NCI-H2171 (cell line): ENCODE data around the gene EPB42.
"Not testable (repeated sequence)": the region's sequence is repeated elsewhere in the genome, so short reads cannot be mapped to it uniquely, and the experiment has no call there.

Experiments
- DNase-seq: peaks from one replicate; lab custom pipeline; 2025; lab: John Stamatoyannopoulos, UW

Gene EPB42

DNA sequence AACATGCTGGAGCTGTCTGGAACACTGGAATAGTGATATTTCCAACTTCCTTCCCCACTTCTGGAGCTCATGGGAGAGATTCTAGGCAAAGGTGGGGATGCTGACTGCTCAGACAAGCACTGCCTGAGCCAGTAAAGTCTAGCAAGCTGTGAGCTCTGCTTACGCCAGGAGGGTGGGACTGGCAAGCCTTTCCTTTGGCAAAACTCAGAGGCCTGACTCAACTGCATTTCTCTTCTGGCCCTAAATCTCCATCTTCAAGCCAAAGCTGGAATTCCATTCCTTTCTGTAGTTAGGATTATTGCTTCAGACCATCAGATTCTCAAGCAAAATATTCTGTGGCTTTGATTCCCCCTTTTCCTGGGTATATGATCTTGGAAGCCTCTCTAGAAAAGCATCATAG is 20.3 kb upstream of the EPB42 start:
- DNase-seq = no peak

DNA sequence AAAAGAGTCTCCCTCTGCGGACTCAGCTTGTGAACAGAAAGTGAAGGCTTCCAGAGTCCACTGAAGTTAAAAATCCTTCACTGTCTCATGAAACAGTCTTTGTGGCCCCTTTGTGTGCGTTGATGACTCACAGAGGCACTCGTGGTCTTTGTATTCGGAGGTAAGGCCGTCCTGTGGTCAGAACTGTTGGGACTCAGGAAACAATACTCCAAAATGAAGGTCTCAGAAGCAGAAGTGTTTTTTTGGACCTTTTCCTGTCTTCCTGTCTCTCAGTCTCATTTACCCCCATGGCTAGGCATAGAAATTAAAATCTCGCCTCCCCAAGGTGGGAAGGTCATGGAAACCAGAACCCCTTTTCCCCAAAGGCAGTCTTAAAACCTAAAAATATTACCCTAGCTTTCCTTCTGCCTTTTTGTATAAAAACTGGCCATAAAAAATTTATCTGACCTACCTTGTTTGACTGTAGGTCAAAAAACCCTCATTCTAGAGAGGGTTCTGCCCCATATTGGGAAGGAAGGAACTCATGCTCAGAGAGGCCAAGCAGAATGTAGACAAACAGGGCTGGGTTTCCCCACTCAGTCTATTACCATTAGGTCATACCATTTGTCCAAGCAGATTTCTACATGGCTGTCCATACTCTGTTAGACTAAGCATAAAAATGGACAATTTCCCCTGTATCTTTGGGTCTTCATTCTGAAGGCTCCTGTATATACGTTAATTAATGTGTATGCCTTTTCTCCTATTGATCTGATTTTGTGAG is 19.1 kb upstream of the EPB42 start:
- DNase-seq = no peak

DNA sequence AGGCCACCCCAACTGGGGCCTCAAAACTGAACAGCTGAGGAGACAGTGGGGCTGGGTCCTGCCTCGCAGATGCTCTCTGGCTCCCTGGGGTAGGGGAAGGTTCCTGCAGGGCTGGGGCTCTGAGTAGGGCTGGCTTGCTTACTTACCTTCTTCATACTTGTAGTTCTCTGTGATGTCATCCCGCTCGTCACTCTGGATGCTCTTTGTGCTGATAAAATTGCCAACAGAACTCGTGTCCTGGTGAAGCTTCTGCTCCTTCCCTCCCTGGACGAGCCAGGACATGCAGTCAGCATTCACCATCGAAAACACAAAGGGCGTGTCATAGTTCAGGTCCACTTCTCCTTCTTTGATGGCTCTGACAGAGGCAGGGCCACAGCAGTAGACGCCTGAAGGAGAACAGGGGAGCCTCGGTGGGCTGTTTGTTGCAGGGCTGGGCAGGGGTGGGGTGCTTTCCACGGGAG is 17.9 kb upstream of the EPB42 start:
- DNase-seq = no peak

DNA sequence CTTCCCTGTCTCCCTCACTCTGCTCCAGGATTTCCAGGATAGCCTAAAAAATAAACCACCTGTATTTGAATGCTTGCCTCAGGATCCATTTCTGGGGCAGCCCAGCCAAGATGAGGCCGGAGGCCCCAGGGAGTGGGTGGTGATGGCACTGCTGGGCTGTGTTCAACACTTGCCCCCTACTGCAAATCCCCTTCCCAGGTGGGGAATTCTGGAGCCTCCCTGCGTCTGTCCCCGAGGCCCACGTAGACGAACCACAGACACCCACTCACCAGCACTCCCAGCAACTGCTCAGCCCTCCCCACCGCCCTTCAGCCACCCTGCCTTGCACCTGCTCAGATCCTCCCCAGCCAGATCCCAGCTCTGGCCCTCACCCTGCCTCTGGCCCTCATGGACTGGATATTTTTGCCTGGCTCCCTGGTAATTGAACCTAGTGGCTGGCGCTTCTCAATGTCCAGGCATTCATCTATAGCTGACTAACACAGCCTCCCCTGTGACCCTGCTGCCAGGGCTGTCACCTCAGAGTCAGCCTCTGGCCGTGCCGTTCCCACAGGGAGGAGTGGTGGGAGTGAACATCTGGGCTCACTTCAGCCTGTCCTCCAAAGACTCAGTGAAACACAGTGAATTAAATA is 17.1 kb upstream of the EPB42 start:
- no peak for DNase-seq

DNA sequence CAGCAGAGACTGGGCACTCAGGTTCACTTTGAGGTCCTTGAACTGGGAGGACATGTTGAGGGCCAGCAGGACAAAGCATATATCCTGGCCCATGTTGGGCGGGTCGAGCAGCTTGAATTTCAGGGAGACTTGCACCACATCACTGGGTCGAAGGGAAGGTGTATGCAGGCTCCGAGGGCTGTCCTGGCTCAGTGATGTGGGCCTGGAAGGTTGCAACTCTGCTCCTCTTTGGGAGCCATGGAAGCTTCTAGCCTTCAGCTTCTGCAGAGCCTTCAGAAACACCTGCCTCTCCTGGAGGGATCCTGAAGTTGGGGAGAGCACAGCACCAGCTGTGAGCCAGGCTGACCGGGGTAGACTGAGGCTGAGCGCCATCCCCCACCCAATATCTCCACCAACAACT is 14.7 kb upstream of the EPB42 start:
- DNase-seq = no peak

DNA sequence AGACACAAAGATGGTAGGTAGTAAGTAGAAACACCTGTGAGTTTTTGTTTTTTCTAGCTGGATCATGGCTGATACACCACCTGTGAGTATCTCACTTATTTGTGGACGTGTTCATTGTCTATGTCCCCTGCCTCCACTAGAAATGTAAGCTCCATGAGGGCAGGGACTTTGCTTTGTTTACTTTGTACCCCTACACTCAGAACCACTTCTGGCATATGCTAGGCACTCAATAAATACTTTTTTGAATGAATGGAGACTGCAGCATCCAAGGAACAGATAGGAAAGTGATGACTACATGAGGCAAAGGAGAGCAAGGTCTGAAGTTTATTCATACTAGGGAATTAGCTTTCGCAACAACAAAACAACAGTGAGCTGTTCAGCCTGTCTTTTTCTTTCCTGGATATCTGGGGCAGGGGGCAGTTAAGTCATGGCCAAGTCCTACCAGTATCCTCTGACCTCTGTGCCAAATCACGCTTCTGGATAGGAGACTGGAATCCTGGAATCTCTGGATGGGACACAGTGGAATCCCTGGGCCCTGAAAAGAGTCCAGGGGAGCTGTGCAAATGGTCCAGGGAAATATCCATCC is 11.6 kb upstream of the EPB42 start:
- no peak for DNase-seq

DNA sequence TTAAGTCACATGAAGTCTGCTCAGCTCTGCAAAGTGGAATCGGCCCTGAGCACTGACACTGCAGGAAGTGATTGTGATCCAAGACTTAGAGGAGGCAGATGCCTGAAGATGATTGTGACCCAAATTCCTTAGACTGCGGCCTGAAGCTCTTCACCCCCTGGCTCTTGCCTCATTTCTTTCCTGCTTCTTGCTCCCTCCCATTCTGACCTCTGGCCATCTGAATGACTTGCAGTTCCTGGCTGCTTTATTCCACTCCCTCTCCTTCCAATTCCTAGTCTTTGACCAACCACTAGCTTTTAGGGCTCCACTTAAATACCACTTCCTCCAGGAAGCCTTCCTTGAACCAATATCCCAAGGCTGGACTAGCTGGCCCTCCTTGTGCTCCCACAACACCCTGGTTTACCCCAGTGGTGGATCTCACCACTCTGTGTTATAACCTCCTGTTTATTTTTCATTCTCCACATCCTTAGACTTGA is 9.9 kb upstream of the EPB42 start:
- DNase-seq = no peak

DNA sequence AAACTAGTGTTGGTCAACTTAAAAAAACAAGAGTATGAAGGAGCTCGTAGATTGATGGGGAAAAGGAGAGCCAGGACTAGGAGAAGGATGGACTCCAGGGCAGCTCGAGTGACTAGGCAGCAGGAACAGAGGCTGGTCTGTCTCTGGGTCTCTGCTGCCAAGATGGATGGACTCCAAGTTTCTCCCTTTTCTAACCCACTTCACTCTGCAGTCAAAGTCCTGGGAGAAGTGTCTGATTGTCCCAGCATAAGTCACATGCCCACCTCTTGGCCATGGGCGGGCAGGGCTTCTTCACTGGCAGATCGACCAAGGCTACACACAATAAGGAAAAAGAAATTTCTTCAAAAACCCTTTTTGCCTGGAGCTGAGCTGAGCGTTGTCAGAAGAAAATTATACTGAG is 9.2 kb upstream of the EPB42 start:
- no peak for DNase-seq

DNA sequence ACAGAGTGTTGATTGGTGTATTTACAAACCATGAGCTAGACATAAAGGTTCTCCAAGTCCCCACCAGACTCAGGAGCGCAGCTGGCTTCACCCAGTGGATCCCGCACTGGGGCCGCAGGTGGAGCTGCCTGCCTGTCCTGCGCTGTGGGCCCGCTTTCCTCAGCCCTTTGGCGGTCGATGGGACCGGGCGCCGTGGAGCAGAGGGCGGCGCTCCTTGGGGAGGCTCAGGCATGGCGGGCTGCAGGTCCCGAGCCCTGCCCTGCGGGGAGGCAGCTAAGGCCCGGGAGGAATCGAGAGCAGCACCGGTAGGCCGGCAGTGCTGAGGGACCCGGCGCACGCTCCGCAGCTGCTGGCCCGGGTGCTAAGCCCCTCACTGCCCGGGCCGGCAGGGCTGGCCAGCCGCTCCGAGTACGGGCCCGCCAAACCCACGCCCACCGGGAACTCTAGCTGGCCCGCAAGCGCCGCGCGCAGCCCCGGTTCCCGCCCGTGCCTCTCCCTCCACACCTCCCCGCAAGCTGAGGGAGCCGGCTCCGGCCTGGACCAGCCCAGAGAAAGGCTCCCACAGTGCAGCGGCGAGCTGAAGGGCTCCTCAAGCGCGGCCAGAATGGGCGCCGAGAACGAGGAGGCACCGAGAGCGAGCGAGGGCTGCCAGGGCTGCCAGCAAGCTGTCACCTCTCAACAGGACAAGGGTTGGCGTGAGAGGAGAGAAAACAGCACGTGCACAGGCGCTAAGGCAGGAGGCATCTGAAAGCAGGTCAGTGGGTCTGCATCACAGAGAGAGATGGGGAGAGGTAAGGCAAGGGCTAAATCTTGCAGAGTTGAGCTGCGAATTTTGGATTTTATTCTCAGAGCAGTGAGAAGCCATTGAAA is 5.9 kb upstream of the EPB42 start:
- no peak for DNase-seq

DNA sequence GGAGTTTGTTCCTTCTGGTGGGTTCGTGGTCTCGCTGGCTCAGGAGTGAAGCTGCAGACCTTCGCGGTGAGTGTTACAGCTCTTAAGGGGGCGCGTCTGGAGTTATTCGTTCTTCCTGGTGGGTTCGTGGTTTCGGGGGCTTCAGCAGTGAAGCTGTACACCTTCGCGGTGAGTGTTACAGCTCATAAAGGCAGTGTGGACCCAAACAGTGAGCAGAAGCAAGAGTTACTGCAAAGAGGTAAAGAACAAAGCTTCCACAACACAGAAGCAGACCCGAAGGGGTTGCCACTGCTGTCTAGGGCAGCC is 5.1 kb upstream of the EPB42 start:
- not testable (repeated sequence) for DNase-seq

DNA sequence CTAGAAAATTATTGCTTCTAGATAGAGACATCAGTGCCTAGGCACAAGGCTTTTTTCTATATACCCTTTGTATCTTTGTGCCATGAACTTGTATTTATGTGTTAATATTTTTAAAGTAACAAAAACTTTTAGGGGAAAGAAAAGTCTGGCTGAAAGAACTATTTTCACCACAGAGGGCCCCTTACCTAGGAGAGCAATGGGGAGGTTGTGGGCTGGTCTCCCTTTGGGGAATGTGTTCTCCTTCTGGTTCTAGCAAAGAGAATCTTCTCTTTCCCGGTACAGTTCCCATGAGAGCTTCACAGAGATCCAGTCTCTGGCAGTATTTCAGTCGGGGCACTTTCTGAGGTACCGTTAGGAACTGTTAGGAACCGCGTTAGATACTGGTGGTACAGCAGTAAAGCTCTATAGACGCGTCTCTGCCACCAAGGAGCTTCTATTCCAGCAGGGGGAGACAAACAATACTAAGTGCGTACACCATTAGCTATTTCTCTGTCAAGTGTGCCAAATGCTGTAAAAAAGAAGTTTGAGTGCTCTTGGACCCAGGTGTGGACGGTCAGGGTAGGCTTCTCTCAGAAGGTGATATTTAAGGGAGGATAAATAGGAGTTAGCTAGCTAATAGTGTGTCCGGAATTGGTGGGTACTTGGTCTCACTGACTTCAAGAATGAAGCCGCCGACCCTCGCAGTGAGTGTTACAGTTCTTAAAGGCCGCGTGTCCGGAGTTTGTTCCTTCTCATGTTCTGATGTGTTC is 4.6 kb upstream of the EPB42 start:
- peak; percentile 18 for DNase-seq

DNA sequence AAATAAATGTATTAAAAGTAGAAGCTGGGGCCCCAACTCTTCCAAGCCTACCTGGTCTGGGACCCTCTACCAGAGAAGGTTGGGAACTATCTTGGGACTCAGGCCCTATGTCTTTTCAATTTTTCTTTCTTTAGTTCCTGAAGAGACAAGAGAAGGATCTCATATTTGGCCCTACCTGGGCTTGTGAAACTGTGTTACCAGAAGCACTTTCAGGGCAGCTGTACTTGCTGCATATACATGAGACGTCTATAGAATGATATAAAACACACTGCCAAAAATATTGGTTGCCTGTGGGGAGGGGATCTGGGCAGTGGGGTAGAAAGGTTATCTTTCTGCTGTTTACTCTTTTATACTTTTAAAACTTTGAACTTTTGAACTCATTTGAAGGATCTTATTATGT is 604 bp upstream of the EPB42 start:
- no peak for DNase-seq

DNA sequence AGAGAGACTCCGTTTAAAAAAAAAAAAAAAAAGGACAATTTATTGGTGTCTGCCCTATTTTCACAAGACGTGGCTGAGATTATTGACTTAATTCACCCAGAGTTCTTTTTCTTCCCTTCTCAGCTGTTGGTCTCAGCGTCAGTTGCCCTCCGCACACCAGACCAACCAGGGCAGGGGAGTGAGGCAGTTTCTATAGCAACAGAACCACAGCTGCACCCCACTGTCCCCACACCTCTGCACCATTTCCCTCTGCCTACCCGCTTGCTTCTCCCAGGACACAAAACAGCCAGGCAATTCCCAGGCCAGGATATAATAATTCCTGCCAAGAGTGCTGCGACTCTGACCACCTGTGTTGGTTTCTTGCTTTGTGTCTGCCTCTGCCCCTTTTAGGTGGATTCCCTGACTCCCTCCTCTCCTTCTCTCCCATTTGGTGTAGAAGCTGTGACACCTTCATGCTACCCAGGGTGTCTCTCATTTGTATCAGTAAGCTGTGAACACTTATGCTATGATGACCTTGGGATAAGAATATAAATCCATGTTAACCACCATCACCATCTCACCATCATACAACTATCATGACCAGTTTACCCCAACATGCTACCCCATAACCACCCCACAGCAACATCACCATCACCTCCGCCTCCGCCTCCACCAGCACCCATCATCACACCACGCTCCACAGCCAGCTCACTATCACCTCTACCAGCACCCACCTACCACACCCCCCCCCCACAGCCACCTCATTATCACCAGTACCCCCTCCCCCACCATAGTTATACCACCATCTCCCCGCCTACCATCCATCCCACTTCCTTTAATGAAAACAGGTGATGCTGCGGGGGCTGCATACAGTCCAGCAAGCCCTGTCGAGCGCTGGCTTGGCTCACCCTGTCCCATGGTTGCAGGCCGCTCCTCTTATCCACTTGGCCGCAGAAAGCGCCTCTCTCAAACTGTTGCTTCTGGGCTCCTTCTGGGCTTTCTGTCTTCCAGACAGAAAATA is 589 bp downstream of the EPB42 start:
- no peak for DNase-seq

DNA sequence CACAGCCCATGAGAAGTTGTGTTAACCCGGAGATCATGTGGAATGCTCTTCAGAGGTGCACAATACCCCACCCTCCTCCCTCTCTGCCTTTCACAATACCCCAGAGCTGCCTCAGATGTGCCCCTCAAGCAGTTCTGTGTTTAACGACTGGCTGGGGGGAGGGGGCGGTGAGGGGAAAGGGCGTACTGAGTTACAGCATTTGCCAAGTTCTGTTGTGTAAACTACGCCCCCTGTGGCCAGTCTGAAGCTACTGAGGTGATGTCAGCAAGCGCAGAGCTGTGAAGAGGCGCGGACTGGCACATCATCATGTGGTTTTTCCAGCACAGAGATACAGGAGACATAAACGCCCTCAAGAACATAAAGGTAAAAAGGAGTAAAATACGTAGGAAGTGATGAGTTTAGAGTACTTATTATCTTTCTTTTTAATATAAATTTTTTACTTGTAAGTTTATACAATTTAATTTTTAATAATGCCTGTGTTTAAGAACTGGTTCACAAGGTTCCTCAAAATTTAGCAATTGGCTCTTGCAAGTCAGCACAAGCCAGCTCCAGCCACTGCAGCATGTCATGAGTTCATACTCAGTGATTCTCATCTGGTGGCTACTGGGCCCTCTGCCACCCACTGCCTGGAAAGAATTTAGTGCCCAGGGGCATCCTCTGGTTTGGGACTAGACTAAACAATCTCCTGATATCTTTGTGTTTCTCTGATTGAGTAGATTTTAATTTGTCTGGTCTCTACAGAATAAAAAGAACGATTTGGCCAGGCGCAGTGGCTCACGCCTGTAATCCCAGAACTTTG is 1.7 kb downstream of the EPB42 start:
- no peak for DNase-seq

DNA sequence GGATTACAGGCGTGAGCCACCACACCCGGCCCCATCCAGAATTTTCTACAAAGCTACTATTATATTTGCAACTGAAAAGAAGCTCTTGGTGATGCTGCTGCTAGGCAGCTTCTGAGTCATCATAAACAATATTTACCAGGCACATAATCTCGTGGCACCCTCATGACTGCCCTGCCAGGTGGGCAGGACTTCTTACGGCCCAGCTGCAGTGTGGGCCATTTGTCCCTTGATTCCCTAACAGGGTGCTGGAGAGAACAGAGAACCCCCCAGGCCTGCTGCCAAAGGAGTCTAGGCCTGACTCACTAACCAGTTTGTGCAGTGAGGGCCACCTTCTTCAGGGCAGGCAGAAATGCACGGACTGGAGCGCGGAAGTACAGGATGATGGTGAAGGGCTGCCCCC is 4.9 kb downstream of the EPB42 start:
- no peak for DNase-seq

DNA sequence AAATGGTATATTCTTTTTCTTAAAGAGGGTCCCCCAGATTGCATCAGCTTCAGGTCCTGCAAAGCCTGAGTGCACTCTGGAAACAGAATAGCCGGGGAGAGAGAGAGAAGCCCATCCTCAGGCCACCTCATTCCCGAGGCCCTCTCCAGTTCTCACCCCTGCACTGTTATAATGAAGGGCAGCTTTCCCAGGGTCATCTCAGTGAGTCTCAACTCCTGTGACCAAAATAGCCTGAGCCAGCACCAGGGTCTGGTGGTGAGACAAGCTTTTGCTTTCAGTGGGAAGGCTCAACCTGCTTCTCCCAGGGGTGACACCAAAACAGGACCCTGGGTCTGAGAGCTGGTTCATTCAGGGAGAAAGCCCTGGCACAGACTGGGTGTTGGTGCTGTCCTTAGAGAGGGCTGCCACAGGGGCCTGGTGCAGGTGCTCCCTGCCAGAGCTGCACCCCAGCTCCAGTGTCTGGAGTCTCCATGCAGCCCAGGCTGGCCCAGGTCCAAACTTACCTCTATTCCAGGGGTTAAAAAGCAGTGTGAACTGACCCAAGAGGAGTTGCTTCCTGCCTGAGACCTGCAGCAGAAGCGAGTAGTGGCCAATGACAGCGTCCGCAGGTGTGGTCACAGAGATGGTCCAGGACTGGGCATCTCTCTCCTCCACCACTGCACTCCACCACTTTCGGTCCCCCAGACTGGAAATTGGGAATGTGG is 6.1 kb downstream of the EPB42 start:
- no peak for DNase-seq

DNA sequence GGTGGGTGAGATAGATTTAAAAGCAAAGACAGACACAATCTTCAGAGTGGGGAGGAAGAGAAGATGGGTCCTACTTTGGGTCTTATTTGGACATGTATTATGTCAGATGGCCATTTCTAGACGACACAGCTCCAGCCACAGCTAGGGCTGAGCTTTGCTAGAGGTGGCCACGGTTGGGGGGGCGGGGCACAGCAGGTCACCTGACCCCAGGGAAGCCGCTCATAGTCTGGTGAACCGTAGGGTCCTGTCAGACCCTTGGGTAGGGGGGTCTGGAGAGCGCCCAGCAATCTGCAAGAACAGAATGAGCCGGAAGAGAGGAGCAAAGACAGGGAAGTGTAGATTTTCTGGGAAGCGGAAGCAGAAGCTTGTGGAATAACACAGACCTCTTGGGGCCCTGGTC is 6.6 kb downstream of the EPB42 start:
- no peak for DNase-seq

DNA sequence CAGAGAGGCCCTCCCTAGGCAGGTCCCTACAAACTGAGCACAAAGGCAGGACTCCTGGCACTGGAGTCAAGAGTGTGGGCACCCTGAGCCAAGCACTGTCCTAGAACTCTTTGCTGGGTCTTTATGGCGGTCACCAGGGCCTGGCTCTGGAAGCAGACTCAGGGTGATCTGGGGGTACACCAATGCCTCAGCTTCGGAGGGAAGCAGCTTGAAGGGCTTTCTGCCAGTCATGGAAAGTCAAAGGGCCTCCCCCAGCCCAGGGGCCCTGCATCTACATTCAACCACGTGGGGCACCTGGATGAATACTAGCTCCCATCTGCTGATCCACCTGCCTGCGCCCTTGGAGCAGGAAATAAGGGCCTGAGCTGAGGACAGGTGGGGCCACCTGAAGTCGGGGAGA is 7.4 kb downstream of the EPB42 start:
- no peak for DNase-seq

DNA sequence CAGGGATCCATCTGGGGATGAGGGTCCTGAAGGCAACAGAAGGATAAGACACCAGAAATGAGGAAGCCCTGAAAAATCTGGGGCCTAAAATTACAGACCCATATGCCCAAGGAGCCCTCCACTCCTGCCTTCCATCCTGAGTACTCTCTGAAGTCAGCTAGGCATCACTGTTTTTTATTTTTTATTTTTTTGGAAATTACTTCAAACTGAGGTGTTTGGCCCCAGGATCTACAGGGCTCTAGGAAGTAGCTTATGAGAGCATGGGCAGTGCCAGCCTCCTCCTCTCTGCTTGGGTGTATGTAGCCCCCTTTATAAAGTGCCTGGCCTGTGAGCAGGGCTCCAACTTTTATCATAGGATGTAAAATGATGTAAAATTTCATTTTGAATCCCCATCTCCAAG is 7.9 kb downstream of the EPB42 start:
- DNase-seq = no peak
